Adrenal gland (tissue), 5 donors: ENCODE data around the gene KIAA1671.

Experiments
- POLR2A ChIP-seq, 2 donors: fragments of 450-650 bp; IDR thresholded peaks; one replicate each; pipeline ENCODE4 v1.6.1; 2017; ENCODE audit warnings: antibody characterized with exemption in 2 of 2, mild to moderate bottlenecking in 2 of 2, moderate library complexity in 1 of 2
- TF ChIP-seq, protein P1 (sequence below), 6 experiments: fragments of 450-650 bp in 4 of 6; fragments of 200-600 bp in 2 of 6; sonication (generic) in 1 of 6; IDR thresholded peaks; 1 replicate in 5 of 6; 2 replicates in 1 of 6; pipeline versions ENCODE4 v1.5.1 to v1.8.0; 2016 to 2021; ENCODE audit warnings: antibody characterized with exemption in 6 of 6, mild to moderate bottlenecking in 2 of 6, moderate library complexity in 1 of 6
- donor health status: DM: no; HTN: no; CAD: no.

GRCh38 chr22:24953384-24954113 is 1.0 kb downstream of the KIAA1671 start:
- TF ChIP-seq POLR2A (IDR thresholded peaks at IDR 0.05) = no peak
- TF ChIP-seq, protein P1, sequence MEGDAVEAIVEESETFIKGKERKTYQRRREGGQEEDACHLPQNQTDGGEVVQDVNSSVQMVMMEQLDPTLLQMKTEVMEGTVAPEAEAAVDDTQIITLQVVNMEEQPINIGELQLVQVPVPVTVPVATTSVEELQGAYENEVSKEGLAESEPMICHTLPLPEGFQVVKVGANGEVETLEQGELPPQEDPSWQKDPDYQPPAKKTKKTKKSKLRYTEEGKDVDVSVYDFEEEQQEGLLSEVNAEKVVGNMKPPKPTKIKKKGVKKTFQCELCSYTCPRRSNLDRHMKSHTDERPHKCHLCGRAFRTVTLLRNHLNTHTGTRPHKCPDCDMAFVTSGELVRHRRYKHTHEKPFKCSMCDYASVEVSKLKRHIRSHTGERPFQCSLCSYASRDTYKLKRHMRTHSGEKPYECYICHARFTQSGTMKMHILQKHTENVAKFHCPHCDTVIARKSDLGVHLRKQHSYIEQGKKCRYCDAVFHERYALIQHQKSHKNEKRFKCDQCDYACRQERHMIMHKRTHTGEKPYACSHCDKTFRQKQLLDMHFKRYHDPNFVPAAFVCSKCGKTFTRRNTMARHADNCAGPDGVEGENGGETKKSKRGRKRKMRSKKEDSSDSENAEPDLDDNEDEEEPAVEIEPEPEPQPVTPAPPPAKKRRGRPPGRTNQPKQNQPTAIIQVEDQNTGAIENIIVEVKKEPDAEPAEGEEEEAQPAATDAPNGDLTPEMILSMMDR (IDR thresholded peaks at IDR 0.05) = no peak
